Measurements from ENCODE around the gene GALP. TPM values are rescaled to one million over a fixed set of nuclear protein-coding genes. Genes with fewer than 3 reads are reported as not detected.

The GALP gene
- total and polyA plus RNA-seq, 2 experiments from 2014 or later, result not detected

- no peak for TF ChIP-seq ZNF462 (CRISPR knock-in tag; IDR thresholded peaks at IDR 0.05)
- TF ChIP-seq CTCF (conservative IDR thresholded peaks at IDR 0.05; ENCODE audit: low read depth in 2 of 2), result no peak
- no peak for TF ChIP-seq ZNF331 (CRISPR knock-in tag; IDR thresholded peaks at IDR 0.05; ENCODE audit: low read depth)
- no peak for TF ChIP-seq JUNB (IDR thresholded peaks at IDR 0.05; ENCODE audit: unreplicated experiment)
- no peak for TF ChIP-seq ETS1 (IDR thresholded peaks at IDR 0.05)
- TF ChIP-seq EZH2phosphoT487 (IDR thresholded peaks at IDR 0.05; ENCODE audit: unreplicated experiment), result no peak
These were observed 28.5 kb upstream of the GALP start (continued) for GRCh38 chr19:56147307-56147706.

- H3K4me2 ChIP-seq, result no peak overlapping the region
- H3K79me2 ChIP-seq (replicated peaks; ENCODE audit: insufficient read depth), result peaks cover 40% of the 10 kb centered on the region
- H3K4me1 ChIP-seq (ENCODE audit: insufficient read depth), result peaks cover 9% of the 10 kb centered on the region
- Mint-ChIP-seq H3K9me3 (peaks cover 5% of the 10 kb centered on the region; the same call in 2 of the 3 replicates), H3K4me3 (no peak overlapping the region), H3K27me3 (ENCODE audit: insufficient read depth, low read depth, poor library complexity) (peaks cover 5% of the 10 kb centered on the region), H3K4me1 (peaks cover 14% of the 10 kb centered on the region), H3K36me3 (ENCODE audit: low read depth) (peaks cover 37% of the 10 kb centered on the region), H3K27ac (no peak overlapping the region)
- DNase-seq (ENCODE audit: low spot score) (no peak), ATAC-seq (no peak)
- H3K36me3 ChIP-seq (ENCODE audit: insufficient read depth), result no peaks in the 10 kb centered on the region; the same call in 1 of the 2 replicates
- H4K20me1 ChIP-seq (replicated peaks; ENCODE audit: insufficient read depth), result peaks cover 7% of the 10 kb centered on the region; the same call in 1 of the 2 replicates
- H3K27ac ChIP-seq (ENCODE audit: low read depth), result no peak overlapping the region
- peaks cover 12% of the 10 kb centered on the region for H3F3A ChIP-seq (replicated peaks; ENCODE audit: low read depth)
- no peak overlapping the region for H2AFZ ChIP-seq
- H3K27me3 ChIP-seq (ENCODE audit: insufficient read depth), result no peaks in the 10 kb centered on the region
- H3K9me2 ChIP-seq (ENCODE audit: insufficient read depth), result 0 out of 2 replicates have a peak, but pooled peaks cover 3% of the 10 kb centered on the region
- no peak overlapping the region for H3K4me3 ChIP-seq
- TF ChIP-seq STAT1 (IDR thresholded peaks at IDR 0.05; ENCODE audit: unreplicated experiment) (no peak), ZNF462 (CRISPR knock-in tag; IDR thresholded peaks at IDR 0.05) (no peak)
These were observed 27.7 kb upstream of the GALP start for GRCh38 chr19:56148096-56148495.
